CD4-positive, CD25-positive, alpha-beta regulatory T cell (primary cell): Measurements from ENCODE around the gene AGTPBP1. TPM values are rescaled to one million over a fixed set of nuclear protein-coding genes. Genes with fewer than 3 reads are reported as not detected.

ENCODE experiments used
- ATAC-seq, 2 donors: fragments of 150-1000 bp; cut with Tn5 transposase; one replicate each; pipeline ENCODE4 v1.10.0; 2021; ENCODE audit warnings: low read depth in 2 of 2, moderate number of reproducible peaks in 2 of 2, moderate library complexity in 1 of 2
- DNase-seq, 3 donors: peaks; one replicate each; pipeline versions ENCODE4 v3.0.0 to v3.0.0-alpha.2; 2012 to 2022; ENCODE audit warnings: mixed read lengths in 1 of 3
- H3K27ac ChIP-seq: one replicate; pipeline ENCODE4 v1.7.0; 2013; ENCODE audit warnings: mild to moderate bottlenecking, low read length; ENCODE audit not compliant: insufficient read depth, poor library complexity, severe bottlenecking
- H3K27me3 ChIP-seq: one replicate; pipeline ENCODE4 v1.7.0; 2013; ENCODE audit warnings: low read length; ENCODE audit not compliant: control insufficient read depth, insufficient read depth
- H3K36me3 ChIP-seq: one replicate; pipeline ENCODE4 v1.7.0; 2013; ENCODE audit warnings: mild to moderate bottlenecking, low read length, moderate library complexity; ENCODE audit not compliant: control insufficient read depth, insufficient read depth
- H3K4me1 ChIP-seq: 2 replicates; pipeline ENCODE4 v1.7.0; 2013; ENCODE audit warnings: mild to moderate bottlenecking, low read length; ENCODE audit not compliant: insufficient read depth, control insufficient read depth, poor library complexity, severe bottlenecking
- H3K4me3 ChIP-seq: one replicate; pipeline ENCODE4 v1.7.0; 2013; ENCODE audit warnings: low read depth, mild to moderate bottlenecking, low read length, moderate library complexity
- H3K9me3 ChIP-seq, 2 experiments: 1 replicate in 1 of 2; 2 replicates in 1 of 2; pipeline ENCODE4 v1.7.0; 2013; ENCODE audit warnings: low read length in 2 of 2, mild to moderate bottlenecking in 1 of 2, moderate library complexity in 1 of 2; ENCODE audit not compliant: control insufficient read depth in 2 of 2
- H3K27ac Mint-ChIP-seq, 3 donors: one replicate each; pipeline ENCODE4 v1.8.0; 2020 to 2022; ENCODE audit warnings: mild to moderate bottlenecking in 3 of 3, mixed read lengths in 3 of 3, moderate library complexity in 2 of 3
- H3K27me3 Mint-ChIP-seq: one replicate; pipeline ENCODE4 v1.8.0; 2022; ENCODE audit warnings: mild to moderate bottlenecking, mixed read lengths
- H3K36me3 Mint-ChIP-seq: one replicate; pipeline ENCODE4 v1.8.0; 2020; ENCODE audit warnings: mixed read lengths
- H3K4me1 Mint-ChIP-seq, 4 donors: one replicate each; pipeline ENCODE4 v1.8.0; 2020 to 2022; ENCODE audit warnings: mixed read lengths in 4 of 4, mild to moderate bottlenecking in 1 of 4
- H3K4me3 Mint-ChIP-seq, 4 donors: one replicate each; pipeline ENCODE4 v1.8.0; 2020 to 2022; ENCODE audit warnings: mild to moderate bottlenecking in 4 of 4, mixed read lengths in 4 of 4, moderate library complexity in 3 of 4
- H3K9me3 Mint-ChIP-seq, 7 donors: one replicate each; pipeline ENCODE4 v1.8.0; 2020 to 2022; ENCODE audit warnings: mixed read lengths in 7 of 7, mild to moderate bottlenecking in 3 of 7, moderate library complexity in 2 of 7
- polyA plus RNA-seq, 4 donors: library from polyadenylated mRNA; unstranded; fragments of 300-500 nt; fragmentation: Illumina TruSeq; gene quantifications; one replicate each; pipeline ENCODE4 v1.2.3, GENCODE V29; 2021
- total RNA-seq: library from RNA; stranded (reverse); gene quantifications from one replicate; pipeline ENCODE4 v1.2.3, GENCODE V29; 2022

AGTPBP1 gene
- total and polyA plus RNA-seq, 5 donors from 2014 or later: 21.1 to 55.6 (median 23.4) TPM

DNA sequence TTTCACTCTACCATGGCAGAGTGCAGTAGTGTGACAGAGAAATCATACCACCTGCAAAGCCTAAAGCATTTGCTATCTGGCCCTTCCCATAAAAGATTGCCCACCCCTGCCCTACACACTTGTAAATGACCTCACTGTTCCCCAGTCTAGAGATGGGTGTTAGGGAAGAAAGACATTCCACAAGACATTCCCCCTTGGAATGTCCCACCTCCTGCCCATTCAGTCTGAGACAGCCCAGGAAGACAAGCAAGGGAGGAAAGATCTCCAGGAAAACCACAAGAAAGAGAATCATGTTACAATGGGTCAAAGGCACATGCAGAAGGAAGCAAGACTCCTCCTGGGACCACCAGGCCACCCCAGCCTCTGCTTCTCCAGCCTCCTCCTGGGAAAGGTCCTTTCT is 230.0 kb downstream of the AGTPBP1 start:
- Mint-ChIP-seq H3K27ac (no peak overlapping the region), H3K27me3 (peaks cover 6% of the 10 kb centered on the region), H3K36me3 (no peaks in the 10 kb centered on the region), H3K4me3 (no peak overlapping the region), H3K4me1 (no peaks in the 10 kb centered on the region), H3K9me3 (no peaks in the 10 kb centered on the region)
- no peaks in the 10 kb centered on the region for H3K4me1 ChIP-seq
- DNase-seq: no peak
- no peaks in the 10 kb centered on the region for H3K9me3 ChIP-seq
- H3K4me3 ChIP-seq: no peak overlapping the region
- H3K36me3 ChIP-seq: no peaks in the 10 kb centered on the region
- H3K27me3 ChIP-seq: no peaks in the 10 kb centered on the region
- no peak overlapping the region for H3K27ac ChIP-seq
- no peak for ATAC-seq

DNA sequence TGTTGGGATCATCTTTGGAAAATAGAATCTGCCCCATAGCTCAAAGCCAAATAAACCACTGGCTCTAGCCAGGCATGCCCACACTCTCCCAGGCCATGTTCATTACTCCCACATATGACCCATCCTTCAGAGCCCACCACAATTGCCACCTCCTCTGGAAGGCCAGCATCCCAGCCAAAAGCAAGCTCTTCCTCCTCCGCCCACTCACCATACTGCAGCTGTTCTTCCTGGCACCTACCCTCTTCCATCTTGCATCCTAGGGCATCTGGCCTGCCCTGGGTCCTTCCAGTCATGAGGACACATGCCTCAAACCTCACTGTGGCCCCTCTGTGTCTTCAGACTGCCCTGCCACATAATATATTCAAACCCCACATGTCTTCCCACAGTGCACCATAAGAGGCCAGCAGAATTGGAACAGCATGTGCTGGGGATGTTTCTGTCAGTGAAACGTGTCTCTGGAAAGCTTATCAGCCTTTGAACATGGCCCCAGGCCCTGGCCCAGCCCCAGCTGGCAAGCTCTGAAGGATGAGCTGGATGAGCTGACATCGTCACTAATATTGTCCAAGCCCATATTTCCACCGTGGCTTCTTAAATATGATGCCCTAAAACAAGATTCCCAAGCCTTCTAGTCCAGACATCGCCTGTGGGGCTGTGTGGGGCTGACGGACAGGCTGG is 230.8 kb downstream of the AGTPBP1 start:
- Histone ChIP-seq H3K27me3 (no peaks in the 10 kb centered on the region), H3K4me3 (no peak overlapping the region), H3K27ac (no peak overlapping the region), H3K4me1 (no peaks in the 10 kb centered on the region), H3K36me3 (no peaks in the 10 kb centered on the region), H3K9me3 (no peaks in the 10 kb centered on the region)
- no peak for ATAC-seq
- DNase-seq: no peak
- H3K4me1 Mint-ChIP-seq: no peaks in the 10 kb centered on the region
- H3K9me3 Mint-ChIP-seq: no peaks in the 10 kb centered on the region
- no peak overlapping the region for H3K4me3 Mint-ChIP-seq
- H3K27me3 Mint-ChIP-seq: peaks cover 6% of the 10 kb centered on the region
- no peak overlapping the region for H3K27ac Mint-ChIP-seq
- H3K36me3 Mint-ChIP-seq: no peaks in the 10 kb centered on the region

DNA sequence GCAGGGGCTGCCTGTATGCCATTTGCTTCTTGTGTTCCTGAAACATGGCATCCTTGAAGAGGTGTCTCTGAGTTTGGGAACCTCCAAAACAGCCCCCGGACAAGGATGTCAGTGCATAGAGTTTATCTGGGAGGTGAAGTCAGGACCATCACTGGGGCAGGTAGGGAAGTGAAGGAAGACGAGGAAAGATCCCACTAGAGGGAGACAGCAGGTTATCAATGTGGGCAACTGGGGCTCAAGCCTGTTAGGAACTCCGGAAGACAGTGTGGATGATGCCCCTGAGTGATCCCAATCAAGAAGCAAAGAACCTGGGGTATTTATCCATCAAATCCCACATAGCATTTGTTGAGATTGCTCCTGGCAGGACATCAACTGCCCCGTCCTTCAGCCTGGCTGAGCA is 233.1 kb downstream of the AGTPBP1 start:
- Histone ChIP-seq H3K27ac (no peak overlapping the region), H3K4me1 (no peaks in the 10 kb centered on the region), H3K27me3 (no peaks in the 10 kb centered on the region), H3K36me3 (no peaks in the 10 kb centered on the region), H3K4me3 (no peak overlapping the region), H3K9me3 (no peaks in the 10 kb centered on the region)
- no peaks in the 10 kb centered on the region for H3K36me3 Mint-ChIP-seq
- DNase-seq (no peak), ATAC-seq (no peak)
- no peak overlapping the region for H3K4me3 Mint-ChIP-seq
- peaks cover 0 to 1% (median 0%) of the 10 kb centered on the region in 7 donors for H3K9me3 Mint-ChIP-seq
- H3K4me1 Mint-ChIP-seq: no peaks in the 10 kb centered on the region
- peaks cover 6% of the 10 kb centered on the region for H3K27me3 Mint-ChIP-seq
- no peak overlapping the region for H3K27ac Mint-ChIP-seq

- DNase-seq: no peak
- Histone ChIP-seq H3K36me3 (no peaks in the 10 kb centered on the region), H3K27me3 (no peaks in the 10 kb centered on the region), H3K9me3 (no peaks in the 10 kb centered on the region), H3K4me3 (no peak overlapping the region), H3K4me1 (no peaks in the 10 kb centered on the region), H3K27ac (no peak overlapping the region)
- Mint-ChIP-seq H3K4me1 (peaks cover 0 to 5% (median 0%) of the 10 kb centered on the region in 4 donors), H3K27me3 (peaks cover 10% of the 10 kb centered on the region), H3K27ac (no peak overlapping the region), H3K36me3 (no peaks in the 10 kb centered on the region), H3K9me3 (peaks cover 0 to 1% (median 0%) of the 10 kb centered on the region in 7 donors), H3K4me3 (no peak overlapping the region)
- no peak for ATAC-seq
Observed at GRCh38 chr9:85505612-85506011, 236.1 kb downstream of the AGTPBP1 start.

- Histone ChIP-seq H3K27ac (no peak overlapping the region), H3K36me3 (no peaks in the 10 kb centered on the region), H3K27me3 (no peaks in the 10 kb centered on the region), H3K9me3 (no peaks in the 10 kb centered on the region), H3K4me1 (no peaks in the 10 kb centered on the region), H3K4me3 (no peak overlapping the region)
- no peak for DNase-seq
- Mint-ChIP-seq H3K36me3 (no peaks in the 10 kb centered on the region), H3K4me1 (peaks cover 0 to 5% (median 0%) of the 10 kb centered on the region in 4 donors), H3K27me3 (peaks cover 18% of the 10 kb centered on the region), H3K4me3 (no peak overlapping the region), H3K27ac (no peak overlapping the region), H3K9me3 (peaks cover 0 to 11% (median 0%) of the 10 kb centered on the region in 7 donors)
- no peak for ATAC-seq
Observed at GRCh38 chr9:85502815-85503655, 238.7 kb downstream of the AGTPBP1 start.

DNA sequence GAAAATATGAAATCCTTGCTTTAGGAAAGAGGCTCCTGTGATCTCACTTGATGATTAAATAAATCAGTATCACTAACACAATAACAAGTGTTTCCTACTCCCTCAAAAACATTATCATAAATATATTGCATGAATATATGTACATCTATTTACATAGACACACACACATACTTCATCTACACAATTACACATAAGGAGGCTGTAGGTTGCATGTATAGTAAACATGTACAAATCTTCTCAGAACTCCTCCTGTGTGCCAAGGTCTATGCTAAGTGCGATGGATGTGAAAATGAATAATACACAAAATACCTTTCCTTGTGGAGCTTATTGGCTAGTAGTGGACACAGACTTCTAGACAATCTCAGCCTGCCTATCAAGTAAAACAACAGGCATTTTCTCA is 239.9 kb downstream of the AGTPBP1 start:
- ATAC-seq (no peak), DNase-seq (no peak)
- Mint-ChIP-seq H3K27ac (no peak overlapping the region), H3K4me3 (no peak overlapping the region), H3K36me3 (no peaks in the 10 kb centered on the region), H3K27me3 (peaks cover 20% of the 10 kb centered on the region), H3K9me3 (peaks cover 0 to 15% (median 0%) of the 10 kb centered on the region in 7 donors), H3K4me1 (peaks cover 0 to 5% (median 0%) of the 10 kb centered on the region in 4 donors)
- Histone ChIP-seq H3K27me3 (no peaks in the 10 kb centered on the region), H3K4me1 (no peaks in the 10 kb centered on the region), H3K27ac (no peak overlapping the region), H3K9me3 (no peaks in the 10 kb centered on the region), H3K36me3 (no peaks in the 10 kb centered on the region), H3K4me3 (no peak overlapping the region)

DNA sequence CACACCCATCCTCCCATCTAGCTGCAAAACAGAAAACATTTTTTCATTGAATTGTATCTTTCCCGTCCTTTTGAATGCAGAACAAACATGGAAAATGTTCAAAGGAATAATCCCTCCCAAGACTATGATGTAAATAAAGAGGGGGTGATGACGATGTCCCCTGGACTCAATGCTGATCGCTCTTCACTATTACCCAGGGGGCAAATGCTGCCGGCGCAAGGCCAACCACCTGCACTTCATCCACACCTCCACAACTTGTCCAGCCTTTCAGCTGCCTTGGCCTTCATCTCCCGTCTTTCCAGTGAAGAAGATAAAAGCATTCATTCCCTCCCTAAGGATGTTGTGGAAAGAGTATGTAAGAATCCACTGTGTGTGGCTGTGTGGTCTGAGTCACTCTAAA is 240.3 kb downstream of the AGTPBP1 start:
- H3K9me3 Mint-ChIP-seq: peaks cover 0 to 19% (median 0%) of the 10 kb centered on the region in 7 donors
- H3K27ac Mint-ChIP-seq: no peak overlapping the region
- no peaks in the 10 kb centered on the region for H3K36me3 Mint-ChIP-seq
- DNase-seq: no peak
- Histone ChIP-seq H3K4me3 (no peak overlapping the region), H3K27ac (no peak overlapping the region), H3K4me1 (no peaks in the 10 kb centered on the region), H3K27me3 (no peaks in the 10 kb centered on the region), H3K9me3 (no peaks in the 10 kb centered on the region), H3K36me3 (no peaks in the 10 kb centered on the region)
- peaks cover 0 to 5% (median 0%) of the 10 kb centered on the region in 4 donors for H3K4me1 Mint-ChIP-seq
- H3K4me3 Mint-ChIP-seq: no peak overlapping the region
- ATAC-seq: no peak
- H3K27me3 Mint-ChIP-seq: peaks cover 20% of the 10 kb centered on the region
